Activated T-helper 1 cell treated with Interleukin-2 at 50 U/mL for 16 hours (primary cell): ENCODE measurements around the gene CLEC4E.
"Not testable (repeated sequence)": the region's sequence is repeated elsewhere in the genome, so short reads cannot be mapped to it uniquely, and the experiment has no call there.

Source experiments
- DNase-seq: peaks from one replicate; pipeline ENCODE4 v3.0.0-alpha.2; 2020; ENCODE audit warnings: low read depth

CLEC4E gene

GRCh38 chr12:8537820-8538219 lies 2.9 kb downstream of the CLEC4E start:
- DNase-seq: not testable (repeated sequence)

GRCh38 chr12:8532045-8532444 lies 8.7 kb downstream of the CLEC4E start:
- no peak for DNase-seq

GRCh38 chr12:8527250-8528130 lies 13.2 kb downstream of the CLEC4E start:
- no peak for DNase-seq

DNA sequence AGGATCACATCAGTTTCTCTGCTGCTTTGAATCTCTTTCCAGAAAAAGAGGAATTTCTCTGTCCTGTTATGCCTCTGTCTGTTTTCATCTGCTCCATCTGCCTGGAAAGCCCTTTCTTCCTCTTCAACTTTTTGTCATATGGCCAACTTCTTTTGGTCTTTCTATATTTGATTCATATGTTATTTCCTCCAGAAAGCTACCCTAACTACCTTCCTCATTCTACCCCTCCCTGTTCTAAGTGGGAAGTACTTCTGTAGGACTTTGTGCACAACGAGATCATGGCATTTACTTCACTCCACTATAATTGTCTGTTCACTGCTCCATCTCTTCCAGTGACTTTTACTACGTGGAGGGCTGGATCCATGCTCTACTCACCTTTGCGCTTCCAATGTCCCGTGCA lies 21.5 kb downstream of the CLEC4E start:
- DNase-seq: no peak

GRCh38 chr12:8517971-8518370 lies 22.7 kb downstream of the CLEC4E start:
- no peak for DNase-seq

DNA sequence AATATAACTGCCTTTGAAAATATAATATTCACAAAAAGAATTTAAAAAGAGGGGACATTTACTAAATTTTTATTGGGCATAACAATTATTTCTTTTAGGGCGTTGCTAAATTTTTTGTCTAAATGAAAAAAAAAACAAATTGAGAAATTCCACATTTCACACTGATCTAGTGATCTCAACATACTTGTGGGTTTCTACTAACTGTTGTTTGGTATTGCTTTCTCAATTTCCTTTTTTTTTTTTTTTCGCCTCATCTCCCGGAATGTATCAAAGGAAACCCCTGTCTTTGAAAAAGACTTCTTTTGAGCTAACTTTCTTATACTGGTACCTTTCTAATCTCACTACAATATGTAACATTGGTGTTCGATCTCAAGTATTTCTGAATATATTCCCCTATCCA lies 27.4 kb downstream of the CLEC4E start, which contains the start of gene CLEC4D:
CLEC4D (plus strand) TSS at position 248 of the 400 bp plus-strand sequence. CDS start 230 bp downstream, outside the sequence.
- DNase-seq: no peak

- DNase-seq: no peak
Observed at GRCh38 chr12:8508910-8509841, 31.5 kb downstream of the CLEC4E start.

DNA sequence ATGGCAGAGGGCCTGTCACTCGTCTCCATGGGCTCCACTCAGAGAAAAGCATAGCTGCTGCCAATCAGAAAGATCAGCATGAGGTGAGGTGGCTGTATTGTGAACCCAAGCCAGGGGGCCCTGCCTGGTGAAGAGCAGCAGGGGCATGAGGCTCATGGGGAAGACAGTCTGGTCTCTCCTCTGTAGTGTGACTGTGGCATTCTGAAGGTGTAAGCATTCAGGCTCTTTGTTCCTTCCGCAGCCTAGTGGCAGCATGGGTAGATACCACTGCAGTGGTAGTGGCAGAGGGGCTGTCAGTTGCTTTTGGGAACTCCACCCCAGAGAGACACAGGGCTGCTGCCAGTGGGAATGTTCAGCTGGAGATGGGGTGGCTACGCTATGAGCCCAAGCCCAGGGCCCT lies 32.5 kb downstream of the CLEC4E start:
- DNase-seq: no peak

- no peak for DNase-seq
Observed at GRCh38 chr12:8507596-8507995, 33.1 kb downstream of the CLEC4E start.

GRCh38 chr12:8504351-8504750 lies 36.4 kb downstream of the CLEC4E start:
- no peak for DNase-seq

GRCh38 chr12:8501720-8502119 lies 39.0 kb downstream of the CLEC4E start:
- DNase-seq: no peak

DNA sequence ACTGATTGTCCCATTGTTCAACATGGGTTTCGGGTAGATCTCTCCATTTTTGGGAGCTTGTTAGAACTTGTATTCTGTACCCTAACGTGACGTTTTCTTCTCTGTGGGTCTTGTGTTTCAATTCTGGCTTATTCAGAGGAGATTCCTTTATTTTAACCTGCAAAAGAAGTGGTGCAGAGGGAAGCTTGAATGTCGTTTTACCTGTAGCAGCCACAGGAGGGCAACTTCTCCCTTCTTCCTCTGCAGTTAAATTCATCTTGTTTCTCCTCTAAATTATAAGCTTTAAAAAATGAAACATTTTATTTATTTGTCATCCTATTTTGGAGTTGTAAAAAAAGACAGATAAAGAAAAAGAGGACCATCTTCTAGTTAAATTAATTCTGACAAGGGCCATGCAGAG lies 41.1 kb downstream of the CLEC4E start:
- DNase-seq: no peak

GRCh38 chr12:8496074-8496473 lies 44.6 kb downstream of the CLEC4E start:
- DNase-seq: not testable (repeated sequence)

DNA sequence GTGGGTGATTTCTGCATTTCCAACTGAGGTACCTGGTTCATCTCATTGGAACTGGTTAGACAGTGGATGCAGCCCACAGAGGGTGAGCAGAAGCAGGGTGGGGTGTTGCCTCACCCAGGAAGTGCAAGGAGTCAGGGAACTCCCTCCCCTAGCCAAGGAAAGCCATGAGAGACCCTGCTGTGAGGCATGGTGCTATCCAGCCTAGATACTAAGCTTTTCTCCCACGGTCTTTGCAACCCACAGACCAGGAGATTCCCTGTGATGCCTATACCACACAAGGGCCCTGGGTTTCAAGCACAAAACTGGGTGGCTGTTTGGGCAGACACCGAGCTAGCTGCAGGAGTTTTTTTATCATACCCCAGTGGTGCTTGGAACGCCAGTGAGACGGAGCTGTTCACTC lies 45.0 kb downstream of the CLEC4E start:
- DNase-seq: not testable (repeated sequence)

- no peak for DNase-seq
Observed at GRCh38 chr12:8493084-8493483, 47.6 kb downstream of the CLEC4E start.

GRCh38 chr12:8491646-8492530 lies 48.8 kb downstream of the CLEC4E start:
- DNase-seq: no peak
